ENCODE measurements around the gene GRHL1. TPM values are rescaled to one million over a fixed set of nuclear protein-coding genes. Genes with fewer than 3 reads are reported as not detected.

Gene GRHL1
- total and polyA plus RNA-seq, 4 donors = 3.6 to 13.7 (median 6.1) TPM

- H3K27me3 ChIP-seq (ENCODE audit: control insufficient read depth in 4 of 4, insufficient read depth in 4 of 4, low read length in 3 of 4) = no peaks in the 10 kb centered on the region
- WGBS = 93% methylated on average over 5 of the region's 5 CpGs
These were observed 34.2 kb downstream of the GRHL1 start for GRCh38 chr2:9985531-9986328.

GRCh38 chr2:9988320-9988719, 36.8 kb downstream of the GRHL1 start:
- no peaks in the 10 kb centered on the region for H3K27me3 ChIP-seq (ENCODE audit: control insufficient read depth in 4 of 4, insufficient read depth in 4 of 4, low read length in 3 of 4)
- no peak for DNase-seq (ENCODE audit: low spot score)
- H3K27ac ChIP-seq (ENCODE audit: low read depth in 1 of 2, low read length in 2 of 2) = no peak overlapping the region
- 98% methylated on average over 5 of the region's 5 CpGs for WGBS
- peaks cover 2 to 24% (median 13%) of the 10 kb centered on the region in 4 donors for H3K36me3 ChIP-seq (ENCODE audit: control insufficient read depth in 4 of 4, insufficient read depth in 3 of 4, low read depth in 1 of 4, low read length in 3 of 4)
- TF ChIP-seq YY1 (IDR thresholded peaks at IDR 0.05) (no peak), HNF4G (IDR thresholded peaks at IDR 0.05) (no peak), GABPA (IDR thresholded peaks at IDR 0.05 in 1 of 2, conservative IDR thresholded peaks at IDR 0.05 in 1 of 2) (no peak), ATF3 (IDR thresholded peaks at IDR 0.05) (no peak), REST (IDR thresholded peaks at IDR 0.05) (no peak), MAX (IDR thresholded peaks at IDR 0.05) (no peak), HNF4A (conservative IDR thresholded peaks at IDR 0.05) (no peak), JUND (IDR thresholded peaks at IDR 0.05) (no peak)
- no peak overlapping the region for H3K9ac ChIP-seq (ENCODE audit: low read depth in 1 of 2, low read length in 2 of 2)
- H3K4me3 ChIP-seq (ENCODE audit: low read depth in 1 of 3, low read length in 3 of 3) = no peak overlapping the region
- peaks cover 0 to 14% (median 12%) of the 10 kb centered on the region in 4 donors for H3K4me1 ChIP-seq (ENCODE audit: control insufficient read depth in 4 of 4, insufficient read depth in 4 of 4, low read length in 3 of 4)
- no peaks in the 10 kb centered on the region for H3K9me3 ChIP-seq (ENCODE audit: control insufficient read depth in 4 of 4, low read length in 3 of 4)

More at GRCh38 chr2:9985531-9986328, 34.2 kb downstream of the GRHL1 start:
- no peak for DNase-seq (ENCODE audit: low spot score)
- Histone ChIP-seq H3K9me3 (ENCODE audit: control insufficient read depth in 4 of 4, low read length in 3 of 4) (no peaks in the 10 kb centered on the region), H3K9ac (ENCODE audit: low read depth in 1 of 2, low read length in 2 of 2) (peak overlapping the region in 1 of 2 donors; percentile 31), H3K4me1 (ENCODE audit: control insufficient read depth in 4 of 4, insufficient read depth in 4 of 4, low read length in 3 of 4) (peaks cover 0 to 11% (median 4%) of the 10 kb centered on the region in 4 donors), H3K27ac (ENCODE audit: low read depth in 1 of 2, low read length in 2 of 2) (no peak overlapping the region), H3K4me3 (ENCODE audit: low read depth in 1 of 3, low read length in 3 of 3) (no peak overlapping the region), H3K36me3 (ENCODE audit: control insufficient read depth in 4 of 4, insufficient read depth in 3 of 4, low read depth in 1 of 4, low read length in 3 of 4) (peaks cover 5 to 18% (median 8%) of the 10 kb centered on the region in 4 donors)
- TF ChIP-seq RAD21 (IDR thresholded peaks at IDR 0.05) (peak; percentile 7 to 11), SP1 (IDR thresholded peaks at IDR 0.05) (no peak)

- TF ChIP-seq FOXA2 (IDR thresholded peaks at IDR 0.05) (no peak), CTCF (IDR thresholded peaks at IDR 0.05; ENCODE audit: low read depth, low read length, missing input control) (no peak), HNF4G (IDR thresholded peaks at IDR 0.05) (no peak), GABPA (IDR thresholded peaks at IDR 0.05 in 1 of 2, conservative IDR thresholded peaks at IDR 0.05 in 1 of 2) (no peak)
- no peak for DNase-seq (ENCODE audit: low spot score)
- no peak overlapping the region for H3K9ac ChIP-seq (ENCODE audit: low read depth in 1 of 2, low read length in 2 of 2)
- 46% methylated on average over 6 of the region's 6 CpGs for WGBS
- peaks cover 2 to 31% (median 19%) of the 10 kb centered on the region in 4 donors for H3K36me3 ChIP-seq (ENCODE audit: control insufficient read depth in 4 of 4, insufficient read depth in 3 of 4, low read depth in 1 of 4, low read length in 3 of 4)
- H3K9me3 ChIP-seq (ENCODE audit: control insufficient read depth in 4 of 4, low read length in 3 of 4) = no peaks in the 10 kb centered on the region
- H3K4me1 ChIP-seq (ENCODE audit: control insufficient read depth in 4 of 4, insufficient read depth in 4 of 4, low read length in 3 of 4) = peaks cover 0 to 12% (median 8%) of the 10 kb centered on the region in 4 donors
- H3K4me3 ChIP-seq (ENCODE audit: low read depth in 1 of 3, low read length in 3 of 3) = no peak overlapping the region
- no peaks in the 10 kb centered on the region for H3K27me3 ChIP-seq (ENCODE audit: control insufficient read depth in 4 of 4, insufficient read depth in 4 of 4, low read length in 3 of 4)
- peak overlapping the region; percentile 7 to 22 for H3K27ac ChIP-seq (ENCODE audit: low read depth in 1 of 2, low read length in 2 of 2)
These were observed 39.2 kb downstream of the GRHL1 start for GRCh38 chr2:9990736-9991135.

Data from liver (tissue), 9 donors.